SJSA1 (cell line): ENCODE measurements around the gene CAPS. TPM values are rescaled to one million over a fixed set of nuclear protein-coding genes. Genes with fewer than 3 reads are reported as not detected.

Source experiments
- DNase-seq, 2 experiments: peaks; one replicate each; pipeline ENCODE4 v3.0.0-alpha.2; 2015 to 2020; ENCODE audit warnings: low spot score in 2 of 2, low read depth in 1 of 2
- H3K27ac ChIP-seq: fragments of 250-450 bp; sonication (Bioruptor Pico); 2 replicates; pipeline ENCODE4 v1.5.1; 2020; ENCODE audit warnings: mild to moderate bottlenecking, moderate library complexity
- H3K27me3 ChIP-seq: fragments of 250-450 bp; sonication (Bioruptor Pico); replicated peaks from 2 replicates; pipeline ENCODE4 v1.5.1; 2020; ENCODE audit warnings: mild to moderate bottlenecking, moderate library complexity
- H3K36me3 ChIP-seq: fragments of 250-450 bp; sonication (Bioruptor Pico); 2 replicates; pipeline ENCODE4 v1.5.1; 2020; ENCODE audit warnings: mild to moderate bottlenecking
- H3K4me1 ChIP-seq: fragments of 250-450 bp; sonication (Bioruptor Pico); replicated peaks from 2 replicates; pipeline ENCODE4 v1.6.1; 2021; ENCODE audit warnings: mild to moderate bottlenecking
- H3K4me3 ChIP-seq: fragments of 250-450 bp; sonication (Bioruptor Pico); 2 replicates; pipeline ENCODE4 v1.5.1; 2020; ENCODE audit warnings: mild to moderate bottlenecking
- H3K9me3 ChIP-seq: fragments of 250-450 bp; sonication (Bioruptor Pico); replicated peaks from 2 replicates; pipeline ENCODE4 v1.5.1; 2020; ENCODE audit warnings: mild to moderate bottlenecking
- total RNA-seq: library from RNA; depleted of rRNA; stranded (reverse); fragments of >200 nt; shearing (Covaris generic); gene quantifications from 2 replicates; pipeline ENCODE4 v1.2.3, GENCODE V29; 2014

The CAPS gene
- total RNA-seq, 1 experiment from 2014 or later: 1.4 TPM

GRCh38 chr19:5927441-5927821 is 13.4 kb downstream of the CAPS start:
- H3K9me3 ChIP-seq: no peaks in the 10 kb centered on the region
- peaks cover 100% of the 10 kb centered on the region for H3K36me3 ChIP-seq
- no peaks in the 10 kb centered on the region for H3K4me1 ChIP-seq
- no peak for DNase-seq
- H3K27me3 ChIP-seq: no peaks in the 10 kb centered on the region
- no peak overlapping the region for H3K4me3 ChIP-seq
- H3K27ac ChIP-seq: no peak overlapping the region

GRCh38 chr19:5929179-5929578 is 15.1 kb downstream of the CAPS start:
- no peak overlapping the region for H3K27ac ChIP-seq
- no peak for DNase-seq
- H3K9me3 ChIP-seq: no peaks in the 10 kb centered on the region
- no peaks in the 10 kb centered on the region for H3K4me1 ChIP-seq
- H3K27me3 ChIP-seq: no peaks in the 10 kb centered on the region
- H3K4me3 ChIP-seq: no peak overlapping the region
- peaks cover 98% of the 10 kb centered on the region for H3K36me3 ChIP-seq

- H3K9me3 ChIP-seq: no peaks in the 10 kb centered on the region
- H3K27me3 ChIP-seq: no peaks in the 10 kb centered on the region
- peaks cover 98% of the 10 kb centered on the region for H3K36me3 ChIP-seq
- no peaks in the 10 kb centered on the region for H3K4me1 ChIP-seq
- no peak overlapping the region for H3K27ac ChIP-seq
- no peak overlapping the region for H3K4me3 ChIP-seq
- no peak for DNase-seq
Observed at GRCh38 chr19:5929625-5930024, 15.6 kb downstream of the CAPS start.

- Histone ChIP-seq H3K27ac (no peak overlapping the region), H3K27me3 (no peaks in the 10 kb centered on the region), H3K36me3 (peaks cover 98% of the 10 kb centered on the region), H3K9me3 (no peaks in the 10 kb centered on the region), H3K4me1 (no peaks in the 10 kb centered on the region), H3K4me3 (no peak overlapping the region)
- no peak for DNase-seq
Observed at GRCh38 chr19:5931251-5931650, 17.2 kb downstream of the CAPS start.

- Histone ChIP-seq H3K4me3 (no peak overlapping the region), H3K27ac (no peak overlapping the region), H3K4me1 (no peaks in the 10 kb centered on the region), H3K9me3 (no peaks in the 10 kb centered on the region), H3K36me3 (peaks cover 94% of the 10 kb centered on the region), H3K27me3 (no peaks in the 10 kb centered on the region)
- DNase-seq: no peak
Observed at GRCh38 chr19:5932146-5932545, 18.1 kb downstream of the CAPS start.

- H3K36me3 ChIP-seq: peaks cover 93% of the 10 kb centered on the region
- H3K9me3 ChIP-seq: no peaks in the 10 kb centered on the region
- no peak for DNase-seq
- no peaks in the 10 kb centered on the region for H3K4me1 ChIP-seq
- no peak overlapping the region for H3K27ac ChIP-seq
- no peaks in the 10 kb centered on the region for H3K27me3 ChIP-seq
- no peak overlapping the region for H3K4me3 ChIP-seq
Observed at GRCh38 chr19:5932609-5933262, 18.7 kb downstream of the CAPS start.

GRCh38 chr19:5933391-5934068 is 19.5 kb downstream of the CAPS start:
- DNase-seq: no peak
- Histone ChIP-seq H3K27ac (no peak overlapping the region), H3K36me3 (peaks cover 93% of the 10 kb centered on the region), H3K27me3 (no peaks in the 10 kb centered on the region), H3K4me1 (no peaks in the 10 kb centered on the region), H3K9me3 (no peaks in the 10 kb centered on the region), H3K4me3 (no peak overlapping the region)

- Histone ChIP-seq H3K4me3 (no peak overlapping the region), H3K27ac (no peak overlapping the region), H3K36me3 (peaks cover 89% of the 10 kb centered on the region), H3K27me3 (no peaks in the 10 kb centered on the region), H3K4me1 (no peaks in the 10 kb centered on the region), H3K9me3 (no peaks in the 10 kb centered on the region)
- DNase-seq: no peak
Observed at GRCh38 chr19:5934069-5934401, 20.0 kb downstream of the CAPS start.

GRCh38 chr19:5934774-5935472 is 20.9 kb downstream of the CAPS start:
- H3K27ac ChIP-seq: no peak overlapping the region
- H3K4me3 ChIP-seq: no peak overlapping the region
- no peaks in the 10 kb centered on the region for H3K27me3 ChIP-seq
- peaks cover 89% of the 10 kb centered on the region for H3K36me3 ChIP-seq
- no peaks in the 10 kb centered on the region for H3K9me3 ChIP-seq
- no peak for DNase-seq
- no peaks in the 10 kb centered on the region for H3K4me1 ChIP-seq

GRCh38 chr19:5935473-5936291 is 21.6 kb downstream of the CAPS start:
- Histone ChIP-seq H3K27me3 (no peaks in the 10 kb centered on the region), H3K4me3 (no peak overlapping the region), H3K27ac (no peak overlapping the region), H3K4me1 (no peaks in the 10 kb centered on the region), H3K36me3 (peaks cover 89% of the 10 kb centered on the region), H3K9me3 (no peaks in the 10 kb centered on the region)
- DNase-seq: no peak

GRCh38 chr19:5936292-5936592 is 22.2 kb downstream of the CAPS start:
- Histone ChIP-seq H3K4me3 (no peak overlapping the region), H3K4me1 (no peaks in the 10 kb centered on the region), H3K36me3 (peaks cover 89% of the 10 kb centered on the region), H3K27me3 (no peaks in the 10 kb centered on the region), H3K9me3 (no peaks in the 10 kb centered on the region), H3K27ac (no peak overlapping the region)
- DNase-seq: no peak

GRCh38 chr19:5937550-5937949 is 23.5 kb downstream of the CAPS start:
- Histone ChIP-seq H3K4me1 (no peaks in the 10 kb centered on the region), H3K36me3 (peaks cover 83% of the 10 kb centered on the region), H3K27ac (no peak overlapping the region), H3K27me3 (no peaks in the 10 kb centered on the region), H3K9me3 (no peaks in the 10 kb centered on the region), H3K4me3 (no peak overlapping the region)
- no peak for DNase-seq

- H3K27ac ChIP-seq: no peak overlapping the region
- no peaks in the 10 kb centered on the region for H3K9me3 ChIP-seq
- peaks cover 63% of the 10 kb centered on the region for H3K36me3 ChIP-seq
- no peak overlapping the region for H3K4me3 ChIP-seq
- DNase-seq: no peak
- no peaks in the 10 kb centered on the region; the same call in 1 of the 2 replicates for H3K4me1 ChIP-seq
- H3K27me3 ChIP-seq: no peaks in the 10 kb centered on the region
Observed at GRCh38 chr19:5940260-5941208, 26.5 kb downstream of the CAPS start.
